NCI-H128 (cell line): Measurements from ENCODE around the gene SPATA13.
"Not testable (repeated sequence)": the region's sequence is repeated elsewhere in the genome, so short reads cannot be mapped to it uniquely, and the experiment has no call there.

Experiments used
- DNase-seq: peaks from one replicate; lab custom pipeline; 2025; ENCODE audit not compliant: unreplicated experiment; lab: John Stamatoyannopoulos, UW

Gene SPATA13

DNA sequence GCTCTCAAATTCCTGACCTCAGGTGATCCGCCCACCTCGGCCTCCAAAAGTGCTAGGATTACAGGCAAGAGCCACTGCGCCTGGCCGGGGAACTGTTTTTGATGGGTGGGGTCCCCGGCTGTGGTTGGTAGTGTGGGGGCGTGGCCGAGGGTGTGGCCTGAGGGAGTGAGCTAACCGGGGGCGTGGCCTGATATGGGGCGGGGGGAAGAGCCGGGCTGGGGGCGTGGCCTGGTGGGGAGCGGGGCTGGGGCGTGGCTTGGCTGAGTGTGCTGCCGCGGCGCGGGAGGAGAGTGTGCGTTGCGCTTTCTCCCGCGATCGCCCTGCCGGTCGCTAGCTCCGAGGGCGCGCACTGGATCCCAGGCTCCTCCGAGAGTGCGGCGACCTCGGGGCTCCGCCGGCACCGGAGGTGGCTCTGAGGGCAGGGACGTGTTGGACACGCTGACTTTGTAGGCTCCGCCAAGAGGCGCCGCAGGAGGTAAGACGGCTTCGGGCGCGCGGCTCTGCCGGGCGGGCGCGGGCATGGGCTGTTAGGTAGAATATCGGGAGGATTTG lies at the start of gene SPATA13:
TSS of gene SPATA13 (plus strand) at position 263 of the 552 bp plus-strand sequence. CDS start 62,210 bp downstream, outside the sequence.
- peak; percentile 67 for DNase-seq

DNA sequence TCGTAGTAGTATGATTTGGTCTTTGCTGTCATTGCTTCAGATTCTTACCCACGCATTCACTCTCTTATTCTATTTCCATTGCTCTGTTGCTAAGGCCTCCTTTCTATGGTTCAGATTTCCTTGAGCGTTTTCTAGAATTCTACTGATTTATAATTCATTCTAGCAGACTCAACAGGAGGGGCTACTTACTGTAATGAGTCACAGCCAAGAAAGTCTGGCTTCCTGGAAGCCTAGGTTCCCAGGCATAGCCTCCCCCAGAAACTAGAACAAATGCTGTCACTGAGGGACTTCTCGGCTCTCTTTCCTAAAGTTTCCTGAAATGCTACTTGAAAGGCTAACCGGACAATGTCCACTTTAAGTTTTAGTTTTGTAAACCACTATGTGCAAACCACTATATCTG lies 47.7 kb upstream of the SPATA13 start:
- DNase-seq, result no peak

DNA sequence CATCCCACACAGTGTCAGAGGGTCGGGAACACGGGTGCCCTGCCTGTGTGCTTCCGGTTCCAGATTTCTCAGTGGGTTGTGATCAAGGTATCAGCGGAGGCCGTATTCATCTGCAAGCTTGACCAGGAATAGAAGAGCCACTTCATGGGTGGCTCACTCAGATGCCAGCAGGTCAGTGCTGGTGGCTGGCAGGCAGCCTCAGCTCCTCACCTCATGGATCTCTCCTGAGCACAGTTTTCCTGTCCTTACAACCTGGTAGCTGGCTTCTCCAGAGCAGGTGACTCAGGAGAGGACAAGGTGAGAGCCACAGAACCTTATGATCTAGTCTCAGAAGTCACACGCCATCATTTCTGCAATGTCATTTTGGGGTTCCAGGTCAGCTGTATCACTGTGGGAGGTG lies 44.8 kb upstream of the SPATA13 start:
- no peak for DNase-seq

DNA sequence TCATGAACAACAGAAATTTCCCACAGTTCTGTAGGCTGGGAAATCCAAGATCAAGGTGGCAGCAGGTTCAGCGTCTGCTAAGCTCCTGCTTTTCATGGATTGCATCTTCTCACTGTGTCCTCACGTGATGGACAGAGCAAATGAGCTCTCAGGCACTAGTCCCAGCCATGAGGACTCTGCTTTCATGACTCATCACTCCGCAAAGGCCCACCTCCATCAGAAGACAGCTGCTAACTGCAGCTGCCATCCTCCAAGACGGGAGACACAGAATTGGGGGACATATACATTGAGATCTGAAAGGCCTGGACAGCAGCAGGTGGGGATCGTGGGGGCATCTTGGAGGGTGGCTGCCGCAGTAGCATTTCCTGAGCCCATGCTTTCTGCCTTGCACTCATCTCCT lies 44.4 kb upstream of the SPATA13 start:
- no peak for DNase-seq

DNA sequence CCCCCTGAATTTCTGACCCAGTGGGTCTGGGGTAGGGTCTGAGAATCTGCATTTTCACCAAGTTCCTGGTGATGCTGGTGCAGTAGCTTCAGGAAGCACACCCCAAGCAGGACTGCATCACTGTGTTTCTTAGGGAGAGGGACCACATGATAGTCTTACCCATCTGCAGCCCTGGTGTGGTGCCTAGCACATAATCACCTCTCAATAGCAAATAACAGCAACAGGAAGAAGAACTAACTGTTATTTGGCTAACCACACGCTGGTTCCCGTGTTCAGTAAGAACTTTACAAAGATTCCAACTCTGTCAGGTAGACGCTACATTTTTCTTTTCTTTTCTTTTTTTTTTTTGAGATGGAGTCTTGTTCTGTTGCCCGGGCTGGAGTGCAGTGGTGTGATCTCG lies 41.9 kb upstream of the SPATA13 start:
- no peak for DNase-seq

DNA sequence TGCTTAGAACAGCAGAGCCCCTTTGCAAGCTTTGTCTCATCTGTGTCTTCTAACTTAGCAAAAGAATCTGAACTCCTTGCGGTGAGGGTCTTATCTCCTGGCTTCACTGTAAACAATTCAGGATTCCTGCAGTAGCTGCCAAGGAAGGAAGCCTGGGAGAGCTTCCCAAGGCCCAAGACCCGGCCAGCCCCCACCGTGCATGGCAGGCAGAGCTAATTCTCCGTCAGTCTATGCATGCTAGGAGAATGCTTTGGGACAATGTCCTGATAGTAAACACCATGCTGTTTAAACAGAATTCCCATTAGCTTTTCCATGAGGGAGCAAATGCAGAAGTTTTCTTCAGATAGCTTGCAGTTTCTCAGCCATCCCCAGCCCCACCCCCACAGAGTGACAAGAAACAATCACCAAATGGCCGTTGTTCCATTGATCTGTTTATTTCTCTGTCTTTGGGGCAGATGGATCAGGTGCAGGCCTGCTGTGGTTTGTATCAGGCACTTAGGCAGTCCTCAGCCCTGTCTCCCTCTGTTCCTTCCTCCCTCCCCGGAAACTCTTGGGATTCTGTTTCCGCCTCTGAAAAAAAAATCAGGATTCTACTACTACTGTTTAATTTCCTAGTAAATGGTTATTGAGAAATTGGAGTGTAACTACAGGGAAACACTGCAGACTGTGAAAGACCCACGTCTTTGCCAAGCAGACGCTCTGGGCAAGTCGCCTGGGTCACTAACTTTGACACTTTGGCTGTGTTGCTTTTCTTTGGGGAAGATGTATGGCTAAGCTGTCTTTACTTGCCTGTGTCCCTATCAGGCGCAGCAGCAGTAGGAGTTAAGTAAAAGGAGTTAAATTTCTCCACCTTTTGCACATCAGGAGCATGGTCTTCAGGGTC lies 40.7 kb upstream of the SPATA13 start:
- DNase-seq, result no peak

DNA sequence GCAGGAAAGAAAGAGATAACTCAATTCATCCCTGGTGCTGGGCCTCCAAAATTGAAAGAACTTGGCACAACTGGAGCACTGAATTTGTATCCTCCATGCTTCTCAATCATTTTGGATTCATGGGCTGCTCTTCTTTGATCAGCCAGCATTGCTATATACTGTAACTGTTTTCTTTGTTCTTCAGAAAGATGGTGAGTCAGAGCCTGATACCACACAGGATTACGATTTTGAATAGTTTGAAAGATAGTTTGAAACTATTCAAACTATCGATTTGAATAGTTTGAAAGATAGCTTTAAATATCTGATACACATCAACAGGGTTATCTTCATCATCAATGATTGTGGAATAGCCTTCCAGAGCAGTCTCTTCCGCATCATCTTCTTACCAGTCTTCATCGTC lies 38.5 kb upstream of the SPATA13 start:
- DNase-seq, result not testable (repeated sequence)

DNA sequence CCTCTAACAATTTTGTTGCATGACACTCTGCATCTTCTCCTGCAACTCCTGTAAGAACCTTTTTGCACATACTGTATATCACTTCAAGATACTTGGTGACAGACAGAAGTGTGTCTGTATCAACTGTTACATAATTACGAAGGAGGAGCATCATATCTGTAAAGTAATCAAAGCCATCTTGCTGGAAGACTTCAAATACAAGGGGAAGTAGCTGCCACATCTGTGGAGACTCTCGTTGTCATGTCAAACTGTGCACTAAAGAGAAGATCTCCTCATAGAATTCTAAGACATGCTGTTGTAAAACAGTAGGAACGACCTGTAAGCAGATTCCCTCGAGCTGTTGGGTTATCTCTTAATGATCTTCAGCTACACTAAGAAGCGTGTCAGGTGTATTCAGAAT lies 38.0 kb upstream of the SPATA13 start:
- no peak for DNase-seq

DNA sequence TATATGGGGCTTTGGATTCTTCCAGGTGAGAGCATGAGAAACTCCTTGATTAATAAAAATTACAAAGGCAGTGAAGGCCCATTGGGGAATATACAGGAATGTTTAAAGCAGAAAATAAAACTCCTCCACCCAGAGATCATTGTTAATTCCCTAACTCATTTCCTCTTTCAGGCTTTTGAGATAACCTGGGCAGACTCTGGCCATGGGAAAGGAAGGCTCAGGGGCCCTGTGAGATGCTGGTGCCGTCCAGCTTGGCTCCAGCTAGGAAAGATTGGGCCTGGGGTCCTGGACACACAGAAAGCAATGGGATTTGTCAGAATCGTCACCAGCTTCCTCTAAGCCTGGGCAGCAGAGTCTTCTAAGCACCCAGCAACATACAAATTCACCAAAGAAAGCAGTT lies 36.8 kb upstream of the SPATA13 start:
- DNase-seq, result no peak

DNA sequence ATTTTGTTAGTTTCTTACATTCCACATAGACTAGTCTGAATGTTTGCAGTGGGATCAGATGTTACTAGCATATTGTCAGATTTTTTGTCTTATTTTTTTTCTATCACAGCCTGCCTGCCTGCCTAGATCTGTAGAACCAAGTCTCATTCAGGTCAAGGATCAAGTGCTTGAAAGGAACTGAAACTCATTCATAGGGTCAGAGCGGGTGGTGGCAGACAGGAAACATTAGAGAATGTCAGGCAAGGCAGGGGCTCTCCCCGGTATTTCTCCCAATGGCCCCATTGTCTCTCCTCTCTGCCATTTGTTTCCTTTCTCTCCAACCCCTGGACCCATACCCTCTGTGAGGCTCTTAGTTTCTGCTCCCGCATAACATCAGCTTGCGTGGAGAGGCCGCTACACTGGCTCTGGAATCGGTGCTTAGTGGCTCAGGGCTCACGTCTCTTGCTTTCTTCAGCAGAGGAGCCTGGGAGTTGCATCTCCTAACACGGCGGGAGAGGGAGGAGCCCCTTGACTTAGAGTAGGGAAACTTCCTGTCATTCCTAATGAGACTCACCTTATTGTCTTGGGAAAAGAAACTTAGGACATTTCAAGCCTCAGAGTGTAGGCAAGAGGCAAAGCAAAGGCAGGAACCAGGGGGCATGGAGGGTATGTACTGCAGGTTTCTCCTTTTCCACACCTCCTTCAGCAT lies 35.6 kb upstream of the SPATA13 start:
- DNase-seq, result no peak

DNA sequence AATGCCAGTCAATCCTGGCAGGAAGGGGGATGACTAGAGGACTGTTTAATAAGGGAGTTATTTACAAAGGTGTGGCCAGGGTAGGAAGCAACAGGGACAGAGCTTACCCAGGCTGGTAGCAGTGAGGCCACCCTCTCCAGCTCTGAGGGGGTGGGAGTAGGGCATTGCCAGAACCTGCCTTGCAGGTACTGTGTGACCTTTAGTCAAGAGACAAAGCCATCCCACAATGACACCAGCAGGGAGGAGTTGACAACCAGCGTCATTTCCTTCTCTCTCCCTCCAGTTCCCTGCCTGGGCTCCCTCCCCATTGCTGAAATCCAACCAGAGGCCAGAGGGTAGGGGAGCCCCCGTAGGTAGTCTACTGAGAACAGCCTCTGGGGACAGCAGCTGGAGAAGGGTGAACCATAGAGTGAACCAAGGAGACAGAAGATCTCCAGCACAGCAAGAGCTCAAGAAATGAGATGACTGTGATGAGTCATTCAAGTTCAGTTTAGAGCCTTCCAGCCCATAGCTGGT lies 33.3 kb upstream of the SPATA13 start:
- no peak for DNase-seq

DNA sequence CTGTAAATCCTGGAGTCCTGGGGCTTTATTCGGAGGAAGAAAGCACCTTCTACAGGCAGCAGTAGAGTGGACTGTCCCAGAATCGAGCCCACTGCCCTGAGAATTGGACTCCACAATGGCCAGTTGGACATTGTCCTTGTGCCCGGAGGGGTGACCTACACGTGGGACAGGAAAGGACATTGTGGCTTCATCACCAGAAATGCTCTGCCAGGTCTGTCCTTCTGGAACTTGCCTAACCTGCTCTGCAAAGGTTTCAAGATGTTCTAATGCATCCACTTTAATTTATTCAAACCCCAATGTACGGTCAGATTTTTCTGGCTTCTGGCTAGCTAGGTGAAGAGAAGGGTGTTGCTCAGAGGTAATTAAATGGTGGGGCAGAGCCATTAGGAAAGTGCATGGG lies 32.4 kb upstream of the SPATA13 start:
- DNase-seq, result no peak

DNA sequence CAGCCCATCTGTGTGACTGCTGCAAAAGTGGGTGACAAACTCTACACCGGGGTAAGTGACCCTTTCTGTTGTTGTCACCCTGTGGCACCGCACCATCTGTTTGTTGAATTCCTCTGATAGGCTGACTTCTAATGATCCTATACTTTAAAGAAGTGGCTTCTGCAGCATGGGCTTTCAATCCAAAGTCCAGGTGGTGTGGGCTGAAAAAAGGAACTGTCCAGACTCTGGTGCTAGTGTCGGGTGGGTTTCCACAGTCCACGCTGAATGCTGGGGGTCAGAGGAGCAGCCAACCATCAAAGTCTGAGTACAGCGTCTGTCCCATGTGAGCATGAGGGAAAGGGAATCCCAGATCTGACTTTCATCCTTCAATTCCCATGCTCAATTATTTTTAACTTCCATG lies 31.6 kb upstream of the SPATA13 start:
- DNase-seq, result no peak

DNA sequence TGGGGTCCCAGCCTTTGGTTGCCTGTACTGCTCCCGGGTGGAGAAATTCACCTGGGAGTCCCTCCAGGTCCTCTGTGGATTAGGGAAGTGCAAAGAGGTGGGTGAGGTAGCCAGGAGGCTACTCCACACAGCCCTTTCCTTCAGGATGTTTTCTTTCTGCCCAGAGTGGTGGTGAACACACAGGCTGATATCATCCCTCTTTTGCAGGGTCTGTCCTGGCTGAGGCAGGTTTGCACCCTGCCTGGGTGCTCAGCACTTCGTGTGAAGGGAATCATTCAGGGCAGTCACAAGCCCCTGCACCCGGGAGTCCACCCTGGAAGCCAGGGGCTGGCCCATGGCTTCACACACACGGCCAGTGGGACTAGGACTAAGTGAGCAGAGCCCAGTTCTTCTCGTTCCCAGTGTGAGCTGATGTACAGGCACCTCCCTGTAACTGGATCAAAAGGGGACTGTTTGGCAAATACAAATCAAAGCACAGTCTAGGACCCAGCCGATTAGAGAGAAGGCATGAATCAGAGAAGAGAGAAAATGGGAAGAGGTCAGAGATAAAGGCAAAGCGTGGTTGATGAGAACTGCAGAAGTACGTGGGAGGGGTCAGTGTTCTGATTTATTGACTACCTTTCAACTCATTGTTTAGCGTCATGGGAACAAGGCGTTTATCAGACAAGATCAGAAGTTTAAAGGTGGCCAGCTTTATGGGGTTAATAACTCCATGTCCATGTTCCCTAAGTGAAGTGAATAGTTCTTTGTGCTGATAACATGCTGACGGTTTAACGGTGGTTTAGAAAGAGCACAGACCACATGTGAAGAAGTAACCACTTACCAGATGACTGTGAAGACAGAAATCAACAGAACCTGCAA lies 30.4 kb upstream of the SPATA13 start:
- no peak for DNase-seq

DNA sequence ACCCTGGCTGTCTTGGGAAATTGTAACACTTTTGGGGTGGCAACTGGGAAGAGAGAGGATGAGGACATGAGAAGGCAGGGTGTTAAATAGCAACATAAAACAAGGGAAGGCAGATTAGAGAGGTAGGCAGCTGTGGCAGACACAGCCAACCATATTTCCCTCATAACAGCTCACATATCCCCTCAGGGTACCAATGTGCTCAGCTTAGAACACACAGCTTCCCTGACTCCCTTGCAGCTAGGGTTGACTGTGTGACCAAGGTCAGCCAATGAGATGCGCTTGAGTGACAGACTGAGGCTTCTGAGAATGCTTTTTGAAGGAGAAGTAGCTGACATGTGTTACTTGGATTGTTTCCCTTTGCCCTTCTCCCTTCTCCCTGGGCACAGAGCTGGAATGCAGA lies 28.8 kb upstream of the SPATA13 start:
- DNase-seq, result no peak

DNA sequence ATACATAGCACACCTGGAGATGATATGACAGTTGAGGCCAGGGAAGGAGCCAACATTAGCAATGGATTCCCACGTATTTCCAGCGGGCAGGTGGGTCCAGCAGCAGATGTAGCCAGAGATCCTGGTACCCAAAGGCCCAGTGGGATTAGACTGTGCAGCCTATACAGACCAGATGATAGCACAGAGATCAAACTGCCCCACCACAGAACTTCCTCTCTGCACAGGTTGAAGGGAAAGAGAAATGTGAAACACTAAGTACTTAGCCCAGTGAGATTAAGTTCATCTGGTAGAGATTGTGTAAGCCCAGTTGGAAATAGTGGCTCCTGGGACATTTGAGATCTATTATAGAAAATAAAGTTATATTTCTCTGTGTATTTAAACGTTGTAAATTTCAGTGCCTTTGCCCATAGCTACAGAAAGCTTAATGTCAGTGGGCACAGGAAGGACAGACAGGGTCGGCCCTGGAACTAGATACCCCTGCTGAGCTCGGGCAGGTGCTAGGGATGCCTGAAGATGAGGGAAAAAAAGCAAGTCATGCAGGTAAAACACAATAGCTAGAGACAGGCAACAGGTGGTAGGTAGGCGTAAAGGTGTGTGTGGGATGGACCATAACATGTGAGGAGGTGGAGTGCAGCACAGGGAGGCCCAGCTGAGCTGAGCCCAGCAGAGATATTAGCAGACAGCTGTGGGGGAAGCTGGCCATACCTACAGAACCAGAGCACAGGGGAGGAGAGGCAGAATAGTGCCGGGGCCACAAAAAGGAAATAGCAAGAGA lies 27.3 kb upstream of the SPATA13 start:
- no peak for DNase-seq

DNA sequence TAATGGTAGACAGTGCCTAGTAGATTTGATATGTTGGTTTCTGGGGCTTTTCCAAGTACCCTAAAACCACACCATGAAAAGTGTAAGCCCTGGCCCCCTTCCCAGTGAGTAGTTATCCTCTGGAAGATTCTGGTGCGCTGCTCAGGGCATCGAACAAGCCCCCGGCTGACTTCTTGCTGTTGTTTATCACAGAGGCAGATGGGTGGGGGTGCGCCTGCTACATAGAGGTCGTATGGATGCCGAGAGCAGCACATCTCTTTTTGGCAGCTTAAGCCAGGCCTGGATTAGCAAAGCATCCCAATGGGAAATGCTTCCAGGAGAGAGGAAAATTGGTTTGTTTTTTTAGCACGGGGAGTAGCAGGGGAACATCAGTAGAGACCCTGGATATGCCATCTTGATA lies 26.3 kb upstream of the SPATA13 start:
- no peak for DNase-seq

DNA sequence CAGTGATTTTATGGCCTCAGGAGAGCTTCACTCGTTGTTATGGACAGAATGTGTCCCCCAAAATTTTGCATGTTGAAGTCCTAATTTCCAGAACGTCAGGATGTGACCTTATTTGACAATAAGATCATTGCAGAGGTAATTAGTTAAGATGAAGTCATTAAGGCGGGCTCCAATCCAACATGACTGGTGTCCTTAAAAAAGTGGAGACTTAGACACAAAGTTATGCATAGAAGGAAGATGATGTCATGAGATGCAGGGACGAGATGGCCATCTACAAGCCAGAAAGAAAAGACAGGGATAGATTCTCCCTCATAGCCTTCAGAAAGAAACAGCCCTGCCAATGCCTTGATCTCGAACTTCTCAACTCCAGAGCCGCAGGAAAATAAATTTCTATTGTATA lies 25.8 kb upstream of the SPATA13 start:
- no peak for DNase-seq

DNA sequence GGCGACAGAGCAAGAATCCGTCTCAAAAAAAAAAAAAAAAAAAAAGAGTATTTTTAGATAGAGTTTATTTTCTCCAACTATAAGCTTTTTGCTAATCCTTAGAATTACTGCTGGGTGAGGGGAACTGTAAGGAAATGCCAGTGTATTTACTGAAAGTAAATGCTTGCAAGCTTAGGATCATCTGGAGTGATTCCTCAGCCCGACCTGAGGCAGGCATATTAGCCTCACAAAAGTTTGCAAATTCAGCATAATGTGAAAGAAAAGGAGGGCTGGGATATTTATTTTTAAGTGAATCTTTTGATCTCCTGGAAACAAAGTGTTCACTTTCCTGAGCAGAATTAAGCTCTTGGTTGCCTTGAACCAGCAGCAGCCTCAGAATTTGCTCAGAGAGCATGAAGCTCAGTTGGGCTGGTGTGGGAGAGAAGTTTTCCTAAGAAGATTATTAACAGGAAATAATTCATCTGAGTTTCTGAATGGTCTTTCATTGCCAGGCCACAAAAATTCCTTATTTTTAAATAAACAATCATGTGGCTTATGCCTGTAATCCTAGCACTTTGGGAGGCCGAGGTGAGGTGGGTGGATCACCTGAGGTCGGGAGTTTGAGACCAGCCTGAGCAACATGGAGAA lies 24.7 kb upstream of the SPATA13 start:
- no peak for DNase-seq

DNA sequence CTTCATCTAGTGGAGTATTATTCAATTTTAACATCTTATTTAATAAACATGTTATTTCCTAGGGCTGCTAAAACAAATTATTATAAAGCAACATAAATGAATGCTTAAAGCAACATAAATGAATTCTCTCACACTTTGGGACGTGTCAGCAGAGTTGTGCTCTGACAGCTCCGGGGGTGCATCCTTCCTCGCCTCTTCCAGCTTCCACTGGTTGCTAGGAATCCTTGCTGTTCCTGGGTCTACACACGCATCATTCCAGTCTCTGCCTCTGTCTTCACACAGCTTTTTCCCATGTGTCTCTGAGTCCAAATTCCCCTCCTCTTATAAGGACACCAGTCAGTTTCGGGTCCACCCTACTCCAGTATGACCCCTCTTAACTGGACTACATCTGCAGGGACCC lies 21.6 kb upstream of the SPATA13 start:
- DNase-seq, result no peak
